NCI-H187 (cell line): Measurements from ENCODE around the gene SRRT.
"Not testable (repeated sequence)": the region's sequence is repeated elsewhere in the genome, so short reads cannot be mapped to it uniquely, and the experiment has no call there.

Experiments used
- DNase-seq, 2 experiments: peaks; one replicate each; lab custom pipeline; 2025; lab: John Stamatoyannopoulos, UW

SRRT gene

GRCh38 chr7:100933734-100934133 is 58.8 kb downstream of the SRRT start:
- DNase-seq: no peak

GRCh38 chr7:100935381-100935780 is 60.5 kb downstream of the SRRT start:
- not testable (repeated sequence) for DNase-seq

- not testable (repeated sequence) for DNase-seq
These were observed 61.3 kb downstream of the SRRT start for GRCh38 chr7:100936167-100936566.
